ENCODE measurements around the gene PREP.

PREP gene

GRCh38 chr6:105326833-105327770 is 75.8 kb downstream of the PREP start:
- no peak for TF ChIP-seq CTCF (IDR thresholded peaks at IDR 0.05; ENCODE audit: low read depth, low read length)

GRCh38 chr6:105326216-105326615 is 76.7 kb downstream of the PREP start:
- no peak for TF ChIP-seq CTCF (IDR thresholded peaks at IDR 0.05; ENCODE audit: low read depth, low read length)
- no peak for DNase-seq (ENCODE audit: extremely low read depth, low read depth)

More at GRCh38 chr6:105326833-105327770, 75.8 kb downstream of the PREP start:
- DNase-seq (ENCODE audit: extremely low read depth, low read depth), result no peak

GRCh38 chr6:105324386-105324950 is 78.4 kb downstream of the PREP start:
- TF ChIP-seq CTCF (IDR thresholded peaks at IDR 0.05; ENCODE audit: low read depth, low read length), result no peak
- no peak for DNase-seq (ENCODE audit: extremely low read depth, low read depth)

- TF ChIP-seq CTCF (IDR thresholded peaks at IDR 0.05; ENCODE audit: low read depth, low read length), result no peak
- DNase-seq (ENCODE audit: extremely low read depth, low read depth), result no peak
Measured at GRCh38 chr6:105322499-105323225, 80.2 kb downstream of the PREP start.

GRCh38 chr6:105321728-105322127 is 81.2 kb downstream of the PREP start:
- DNase-seq (ENCODE audit: extremely low read depth, low read depth), result no peak
- no peak for TF ChIP-seq CTCF (IDR thresholded peaks at IDR 0.05; ENCODE audit: low read depth, low read length)

- DNase-seq (ENCODE audit: extremely low read depth, low read depth), result no peak
- TF ChIP-seq CTCF (IDR thresholded peaks at IDR 0.05; ENCODE audit: low read depth, low read length), result no peak
Measured at GRCh38 chr6:105321207-105321606, 81.7 kb downstream of the PREP start.
